HFFc6 (cell line): Measurements from ENCODE around the gene RAB44. TPM values are rescaled to one million over a fixed set of nuclear protein-coding genes. Genes with fewer than 3 reads are reported as not detected.

ENCODE experiments used
- DNase-seq: peaks from one replicate; pipeline ENCODE4 v3.0.0-alpha.2; 2018
- H3K27ac Mint-ChIP-seq: 2 replicates; pipeline ENCODE4 v1.8.0; 2020; ENCODE audit warnings: mild to moderate bottlenecking, mixed read lengths
- H3K27me3 Mint-ChIP-seq: 2 replicates; pipeline ENCODE4 v1.8.0; 2021; ENCODE audit warnings: mild to moderate bottlenecking, moderate library complexity, mixed read lengths; ENCODE audit not compliant: insufficient read depth
- H3K36me3 Mint-ChIP-seq: 2 replicates; pipeline ENCODE4 v1.8.0; 2021; ENCODE audit warnings: low read depth, mixed read lengths
- H3K4me1 Mint-ChIP-seq: 2 replicates; pipeline ENCODE4 v1.8.0; 2020; ENCODE audit warnings: low read depth, mixed read lengths
- H3K4me3 Mint-ChIP-seq: 2 replicates; pipeline ENCODE4 v1.8.0; 2020; ENCODE audit warnings: mild to moderate bottlenecking, moderate library complexity, mixed read lengths
- H3K9me3 Mint-ChIP-seq: 2 replicates; pipeline ENCODE4 v1.8.0; 2020; ENCODE audit warnings: mild to moderate bottlenecking, mixed read lengths
- CTCF ChIP-seq: fragments of 200-600 bp; sonication (generic); IDR thresholded peaks from 2 replicates; pipeline ENCODE4 v1.5.0; 2021; ENCODE audit warnings: antibody characterized with exemption, mild to moderate bottlenecking
- total RNA-seq, 6 experiments: library from RNA; stranded (reverse); fragmentation: NEBNext Ultra II Directional; extraction: Animal tissue kit (Norgen Biotek cat#: 25700); gene quantifications; 2 replicates in 1 of 6; 3 replicates in 5 of 6; pipeline ENCODE4 v1.2.3, GENCODE V29; 2021

Gene RAB44
- total RNA-seq, 6 experiments from 2014 or later: 0.26 to 0.45 TPM; not detected in 4

- no peak for TF ChIP-seq CTCF
- Mint-ChIP-seq H3K9me3 (no peaks in the 10 kb centered on the region), H3K27me3 (peaks cover 23% of the 10 kb centered on the region), H3K4me3 (no peak overlapping the region), H3K27ac (no peak overlapping the region), H3K36me3 (no peaks in the 10 kb centered on the region), H3K4me1 (no peaks in the 10 kb centered on the region)
- DNase-seq: no peak
These were observed 83.0 kb downstream of the RAB44 start for GRCh38 chr6:36780442-36781177.

- Mint-ChIP-seq H3K4me3 (no peak overlapping the region), H3K27ac (no peak overlapping the region), H3K36me3 (no peaks in the 10 kb centered on the region), H3K4me1 (no peaks in the 10 kb centered on the region), H3K9me3 (no peaks in the 10 kb centered on the region), H3K27me3 (peaks cover 19% of the 10 kb centered on the region)
- no peak for TF ChIP-seq CTCF
- DNase-seq: no peak
These were observed 84.0 kb downstream of the RAB44 start for GRCh38 chr6:36781669-36782068.

Other genes starting within 250 kb of the RAB44 start
- 10 to 100 TPM; 37.4 to 44.9 (median 41.9) TPM for gene STK38, start 150.3 kb upstream of the RAB44 start, total RNA-seq
- 100 to 1,000 TPM; 257 to 368 (median 330) TPM for gene SRSF3, start 103.5 kb upstream of the RAB44 start, total RNA-seq
- gene CDKN1A, start 19.1 kb upstream of the RAB44 start, total RNA-seq: 100 to 1,000 TPM; 496 to 872 (median 617) TPM
- gene CPNE5, start 141.6 kb downstream of the RAB44 start, total RNA-seq: under 1 TPM in 4 of 6 experiments, not detected in 2; 0.12 to 0.37 (median 0.26) TPM
- 10 to 100 TPM; 36.1 to 46.8 (median 39.6) TPM for gene PPIL1, start 177.0 kb downstream of the RAB44 start, total RNA-seq
- gene C6orf89, start 188.1 kb downstream of the RAB44 start, total RNA-seq: 10 to 100 TPM; 71.3 to 89.2 (median 80.8) TPM